RWPE2 (cell line): ENCODE results near the gene CALR3.
A peak's percentile ranks its signal among the peaks of the same experiment; 100 is the strongest.
"Not testable (repeated sequence)": the region's sequence is repeated elsewhere in the genome, so short reads cannot be mapped to it uniquely, and the experiment has no call there.

Experiments used
- ATAC-seq: fragments of 200-7000 bp; cut with Tn5 transposase; 3 replicates; pipeline ENCODE4 v1.9.1; 2021; ENCODE audit warnings: low read depth
- DNase-seq: peaks from one replicate; pipeline ENCODE4 v3.0.0-alpha.2; 2020; ENCODE audit warnings: low spot score
- H3K27ac ChIP-seq: fragments of 450-650 bp; 2 replicates; pipeline ENCODE4 v1.5.1; 2017; ENCODE audit warnings: mild to moderate bottlenecking; ENCODE audit not compliant: poor library complexity, severe bottlenecking
- H3K27me3 ChIP-seq: fragments of 250-450 bp; sonication (Bioruptor Pico); 2 replicates; pipeline ENCODE4 v1.5.1; 2021; ENCODE audit warnings: mild to moderate bottlenecking, moderate library complexity; ENCODE audit not compliant: insufficient read depth, poor library complexity, severe bottlenecking
- H3K36me3 ChIP-seq: fragments of 250-450 bp; sonication (Bioruptor Pico); 2 replicates; pipeline ENCODE4 v1.5.1; 2020; ENCODE audit warnings: low read depth, mild to moderate bottlenecking, moderate library complexity
- H3K4me1 ChIP-seq: fragments of 250-450 bp; sonication (Bioruptor Pico); 2 replicates; pipeline ENCODE4 v1.5.1; 2021; ENCODE audit warnings: mild to moderate bottlenecking, moderate library complexity; ENCODE audit not compliant: insufficient read depth, poor library complexity, severe bottlenecking
- H3K4me3 ChIP-seq: fragments of 250-450 bp; sonication (Bioruptor Pico); 2 replicates; pipeline ENCODE4 v1.5.1; 2021; ENCODE audit warnings: mild to moderate bottlenecking, moderate library complexity; ENCODE audit not compliant: severe bottlenecking
- H3K9me3 ChIP-seq: fragments of 250-450 bp; sonication (Bioruptor Pico); 2 replicates; pipeline ENCODE4 v1.5.1; 2021; ENCODE audit warnings: mild to moderate bottlenecking, moderate library complexity; ENCODE audit not compliant: severe bottlenecking
- TF ChIP-seq, protein P1 (sequence below): fragments of 450-650 bp; IDR thresholded peaks from one replicate; pipeline ENCODE4 v1.5.1; 2017; ENCODE audit warnings: mild to moderate bottlenecking, moderate library complexity; ENCODE audit not compliant: poor library complexity, severe bottlenecking

The CALR3 gene

DNA sequence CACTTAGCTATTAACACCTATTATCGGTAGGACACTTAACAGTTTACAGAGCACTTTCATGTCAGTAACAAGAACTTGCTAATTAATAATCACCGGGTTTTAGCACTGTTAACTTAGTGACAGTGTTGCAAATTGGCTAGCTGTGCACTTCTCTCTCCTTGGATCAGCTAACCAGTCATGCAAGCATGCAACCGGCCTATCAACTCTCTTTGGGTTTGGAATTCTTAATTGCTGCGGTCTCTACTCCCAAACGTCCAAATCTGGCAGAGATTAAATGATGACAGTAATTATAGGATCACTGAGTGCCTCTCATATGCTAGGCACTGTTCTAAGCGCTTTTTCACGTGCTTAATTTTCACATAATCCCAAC lies 25.4 kb downstream of the CALR3 start:
- Histone ChIP-seq H3K4me1 (peaks cover 4% of the 10 kb centered on the region), H3K27me3 (no peaks in the 10 kb centered on the region), H3K9me3 (peaks cover 4% of the 10 kb centered on the region), H3K27ac (peak overlapping the region; percentile 38), H3K4me3 (peak overlapping the region; percentile 79), H3K36me3 (no peaks in the 10 kb centered on the region)
- no peak for ATAC-seq
- TF ChIP-seq, protein P1, sequence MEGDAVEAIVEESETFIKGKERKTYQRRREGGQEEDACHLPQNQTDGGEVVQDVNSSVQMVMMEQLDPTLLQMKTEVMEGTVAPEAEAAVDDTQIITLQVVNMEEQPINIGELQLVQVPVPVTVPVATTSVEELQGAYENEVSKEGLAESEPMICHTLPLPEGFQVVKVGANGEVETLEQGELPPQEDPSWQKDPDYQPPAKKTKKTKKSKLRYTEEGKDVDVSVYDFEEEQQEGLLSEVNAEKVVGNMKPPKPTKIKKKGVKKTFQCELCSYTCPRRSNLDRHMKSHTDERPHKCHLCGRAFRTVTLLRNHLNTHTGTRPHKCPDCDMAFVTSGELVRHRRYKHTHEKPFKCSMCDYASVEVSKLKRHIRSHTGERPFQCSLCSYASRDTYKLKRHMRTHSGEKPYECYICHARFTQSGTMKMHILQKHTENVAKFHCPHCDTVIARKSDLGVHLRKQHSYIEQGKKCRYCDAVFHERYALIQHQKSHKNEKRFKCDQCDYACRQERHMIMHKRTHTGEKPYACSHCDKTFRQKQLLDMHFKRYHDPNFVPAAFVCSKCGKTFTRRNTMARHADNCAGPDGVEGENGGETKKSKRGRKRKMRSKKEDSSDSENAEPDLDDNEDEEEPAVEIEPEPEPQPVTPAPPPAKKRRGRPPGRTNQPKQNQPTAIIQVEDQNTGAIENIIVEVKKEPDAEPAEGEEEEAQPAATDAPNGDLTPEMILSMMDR, result no peak
- DNase-seq, result no peak

DNA sequence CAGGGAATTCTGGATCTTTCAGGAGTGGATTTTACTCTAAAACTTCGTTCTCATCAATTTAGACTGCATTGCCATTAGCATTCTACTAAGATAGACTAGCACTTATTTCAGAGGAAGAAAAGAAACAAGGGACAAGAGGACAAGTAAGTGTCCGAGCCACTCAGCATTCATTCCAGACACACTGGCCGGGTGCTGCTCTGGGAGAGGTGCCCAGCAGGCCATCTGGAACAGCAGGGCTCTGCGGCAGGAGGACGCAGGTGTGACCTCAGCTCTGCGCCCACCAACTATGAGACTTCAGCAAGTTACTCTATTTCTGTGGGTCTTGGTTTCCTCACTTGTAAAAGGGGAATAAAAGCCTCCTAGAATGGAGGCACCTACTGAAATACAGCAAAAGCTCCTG lies 28.4 kb downstream of the CALR3 start:
- Histone ChIP-seq H3K27ac (no peak overlapping the region), H3K9me3 (no peaks in the 10 kb centered on the region), H3K27me3 (no peaks in the 10 kb centered on the region), H3K36me3 (no peaks in the 10 kb centered on the region), H3K4me3 (no peak overlapping the region), H3K4me1 (peaks cover 12% of the 10 kb centered on the region)
- TF ChIP-seq, protein P1, result no peak
- no peak for ATAC-seq
- no peak for DNase-seq

DNA sequence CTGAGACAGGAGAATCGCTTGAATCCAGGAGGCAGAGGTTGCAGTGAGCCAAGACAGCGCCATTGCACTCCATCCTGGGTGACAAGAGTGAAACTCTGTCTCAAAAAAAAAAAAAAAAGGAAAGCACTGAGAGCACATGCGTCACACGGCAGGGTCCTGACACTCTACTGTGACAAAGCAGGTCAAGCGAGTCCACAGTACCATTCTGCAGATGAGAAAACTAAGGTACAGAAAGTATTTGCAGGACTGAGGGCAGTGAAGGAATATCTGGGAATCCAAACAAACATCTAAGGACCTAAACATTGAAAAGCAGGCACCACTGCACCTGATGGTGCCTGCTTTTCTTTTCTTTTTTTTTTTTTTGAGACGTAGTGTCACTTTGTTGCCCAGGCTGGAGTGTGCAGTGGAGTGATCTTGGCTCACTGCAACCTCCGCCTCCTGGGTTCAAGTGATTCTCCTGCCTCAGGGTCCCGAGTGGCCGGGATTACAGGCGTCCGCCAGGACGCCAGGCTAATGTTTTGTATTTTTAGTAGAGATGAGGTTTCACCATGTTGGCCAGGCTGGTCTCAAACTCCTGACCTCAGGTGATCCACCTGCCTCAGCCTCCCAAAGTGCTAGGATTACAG lies 29.1 kb downstream of the CALR3 start:
- H3K36me3 ChIP-seq, H3K27ac ChIP-seq, H3K27me3 ChIP-seq, ATAC-seq, DNase-seq, H3K9me3 ChIP-seq, H3K4me3 ChIP-seq: not testable (repeated sequence)
- peaks cover 12% of the 10 kb centered on the region for H3K4me1 ChIP-seq

DNA sequence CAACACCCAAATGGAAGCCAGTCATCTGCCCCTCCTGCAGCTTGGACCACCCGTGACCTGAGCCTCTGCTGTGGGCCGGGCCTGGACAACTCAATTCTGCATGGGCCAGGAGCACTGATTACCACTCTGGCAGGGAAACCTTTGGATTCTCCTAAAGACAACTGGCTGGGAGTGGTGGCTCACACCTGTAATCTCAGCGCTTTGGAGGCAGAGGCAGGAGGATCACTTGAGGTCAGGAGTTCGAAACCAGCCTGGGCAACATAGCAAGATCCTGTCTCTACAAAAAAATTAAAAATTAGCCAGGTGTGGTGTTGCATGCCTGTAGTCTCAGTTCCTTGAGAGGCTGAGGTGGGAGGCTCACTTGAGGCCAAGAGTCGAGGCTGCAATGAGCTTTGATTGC lies 30.7 kb downstream of the CALR3 start:
- H3K4me1 ChIP-seq, result peaks cover 8% of the 10 kb centered on the region
- no peaks in the 10 kb centered on the region for H3K36me3 ChIP-seq
- DNase-seq (no peak), ATAC-seq (no peak)
- H3K27me3 ChIP-seq, result no peaks in the 10 kb centered on the region
- no peak overlapping the region for H3K27ac ChIP-seq
- no peak overlapping the region for H3K4me3 ChIP-seq
- no peaks in the 10 kb centered on the region for H3K9me3 ChIP-seq
- TF ChIP-seq, protein P1, result no peak

- ATAC-seq, result no peak
- Histone ChIP-seq H3K4me1 (peaks cover 8% of the 10 kb centered on the region), H3K27me3 (no peaks in the 10 kb centered on the region)
Measured at GRCh38 chr19:16463991-16464575, 31.9 kb downstream of the CALR3 start.

More at GRCh38 chr19:16463991-16464575, 31.9 kb downstream of the CALR3 start:
- H3K4me3 ChIP-seq, result no peak overlapping the region
- no peaks in the 10 kb centered on the region for H3K36me3 ChIP-seq
- DNase-seq, result no peak
- TF ChIP-seq, protein P1, result no peak
- H3K9me3 ChIP-seq, result no peaks in the 10 kb centered on the region
- no peak overlapping the region for H3K27ac ChIP-seq
